Measurements from ENCODE around the gene TSEN15.

GRCh38 chr1:184060316-184060715 lies 8.8 kb downstream of the TSEN15 start:
- TF ChIP-seq CTCF (IDR thresholded peaks at IDR 0.05): no peak
- TF ChIP-seq POLR2A (IDR thresholded peaks at IDR 0.05): no peak
